ENCODE results near the gene IGFBP4. TPM values are rescaled to one million over a fixed set of nuclear protein-coding genes. Genes with fewer than 3 reads are reported as not detected.
"Not testable (repeated sequence)": the region's sequence is repeated elsewhere in the genome, so short reads cannot be mapped to it uniquely, and the experiment has no call there.

Gene IGFBP4
- total and polyA plus RNA-seq, 11 donors = 103 to 342 (median 133) TPM

GRCh38 chr17:40404003-40404402, 39.2 kb upstream of the IGFBP4 start:
- H3K27ac ChIP-seq = no peak overlapping the region
- H3K36me3 ChIP-seq = peaks cover 0 to 21% (median 0%) of the 10 kb centered on the region in 9 donors
- intact Hi-C loops (cut with DNase I) = loop anchor here in 3 of 10 donors (2.0 to 5.0 kb wide), 5 partner anchors 33 to 128 kb away; partner anchors contain the start of genes GJD3 (in 2 of the 3) and IGFBP4 (in 1 of the 3)
- no peak for TF ChIP-seq POLR2A (IDR thresholded peaks at IDR 0.05)
- TF ChIP-seq CTCF (IDR thresholded peaks at IDR 0.05) = no peak
- no peak overlapping the region for H3K4me3 ChIP-seq
- DNase-seq (no peak), ATAC-seq (no peak)
- no peaks in the 10 kb centered on the region for H3K27me3 ChIP-seq
- no peaks in the 10 kb centered on the region for H3K9me3 ChIP-seq
- WGBS, 4 donors = 91 to 94% (median 92%) methylated on average over 3 of the region's 3 CpGs
- no peaks in the 10 kb centered on the region for H3K4me1 ChIP-seq

- DNase-seq (no peak), ATAC-seq (no peak)
- H3K9me3 ChIP-seq = no peaks in the 10 kb centered on the region
- intact Hi-C loops (cut with DNase I) = no loop called here
- H3K4me1 ChIP-seq = no peaks in the 10 kb centered on the region
- H3K27ac ChIP-seq = no peak overlapping the region
- no peak overlapping the region for H3K4me3 ChIP-seq
- TF ChIP-seq POLR2A (IDR thresholded peaks at IDR 0.05) (no peak), CTCF (IDR thresholded peaks at IDR 0.05) (no peak)
- H3K27me3 ChIP-seq = no peaks in the 10 kb centered on the region
- peaks cover 0 to 16% (median 0%) of the 10 kb centered on the region in 9 donors for H3K36me3 ChIP-seq
- WGBS, 4 donors = 94 to 98% (median 96%) methylated on average over 3 of the region's 3 CpGs
Observed at GRCh38 chr17:40407460-40407859, 35.8 kb upstream of the IGFBP4 start.

GRCh38 chr17:40409540-40409939, 33.7 kb upstream of the IGFBP4 start:
- H3K27ac ChIP-seq; H3K4me3 ChIP-seq; H3K9me3 ChIP-seq; ATAC-seq; H3K27me3 ChIP-seq; H3K36me3 ChIP-seq; DNase-seq; H3K4me1 ChIP-seq; intact Hi-C loops (cut with DNase I): not testable (repeated sequence)
- WGBS, 4 donors = 95 to 97% (median 96%) methylated on average over 4 of the region's 4 CpGs

- WGBS, 4 donors = 90 to 98% (median 95%) methylated on average over 1 of the region's 1 CpG
- TF ChIP-seq POLR2A (IDR thresholded peaks at IDR 0.05) (no peak), CTCF (IDR thresholded peaks at IDR 0.05) (no peak)
- no peaks in the 10 kb centered on the region for H3K27me3 ChIP-seq
- H3K9me3 ChIP-seq = no peaks in the 10 kb centered on the region
- no peak overlapping the region for H3K4me3 ChIP-seq
- intact Hi-C loops (cut with DNase I) = loop anchor here in 6 of 10 donors (10.0 kb wide), 3 partner anchors 105 to 215 kb away; partner anchors contain the start of gene RARA (in 4 of the 6)
- H3K27ac ChIP-seq = no peak overlapping the region
- DNase-seq (no peak), ATAC-seq (no peak)
- H3K36me3 ChIP-seq = peaks cover 0 to 10% (median 0%) of the 10 kb centered on the region in 9 donors
- peaks cover 0 to 1% (median 0%) of the 10 kb centered on the region in 12 donors for H3K4me1 ChIP-seq
Observed at GRCh38 chr17:40410082-40410481, 33.2 kb upstream of the IGFBP4 start.

GRCh38 chr17:40411821-40412220, 31.4 kb upstream of the IGFBP4 start:
- Histone ChIP-seq H3K4me1 (peaks cover 0 to 11% (median 0%) of the 10 kb centered on the region in 12 donors), H3K4me3 (no peak overlapping the region), H3K27ac (no peak overlapping the region), H3K9me3 (no peaks in the 10 kb centered on the region), H3K27me3 (peaks cover 0 to 2% (median 0%) of the 10 kb centered on the region in 9 donors), H3K36me3 (peaks cover 0 to 10% (median 0%) of the 10 kb centered on the region in 9 donors)
- no peak for DNase-seq
- 95 to 100% (median 97%) methylated on average over 4 of the region's 4 CpGs for WGBS, 4 donors
- TF ChIP-seq CTCF (IDR thresholded peaks at IDR 0.05) (no peak), POLR2A (IDR thresholded peaks at IDR 0.05) (no peak)
- intact Hi-C loops (cut with DNase I) = loop anchor here in 6 of 10 donors (10.0 kb wide), 3 partner anchors 107 to 217 kb away; partner anchors contain the start of gene RARA (in 4 of the 6)
- ATAC-seq = no peak

Data from heart left ventricle (tissue), 16 donors.